ENCODE data around the gene IL17D. TPM values are rescaled to one million over a fixed set of nuclear protein-coding genes. Genes with fewer than 3 reads are reported as not detected.
"Not testable (repeated sequence)": the region's sequence is repeated elsewhere in the genome, so short reads cannot be mapped to it uniquely, and the experiment has no call there.

Gene IL17D, protein sequence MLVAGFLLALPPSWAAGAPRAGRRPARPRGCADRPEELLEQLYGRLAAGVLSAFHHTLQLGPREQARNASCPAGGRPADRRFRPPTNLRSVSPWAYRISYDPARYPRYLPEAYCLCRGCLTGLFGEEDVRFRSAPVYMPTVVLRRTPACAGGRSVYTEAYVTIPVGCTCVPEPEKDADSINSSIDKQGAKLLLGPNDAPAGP
- 0.15 TPM in 1 of 2 replicates, not detected in the other for total RNA-seq (2014; rRNA removed; shearing (Covaris generic))

DNA sequence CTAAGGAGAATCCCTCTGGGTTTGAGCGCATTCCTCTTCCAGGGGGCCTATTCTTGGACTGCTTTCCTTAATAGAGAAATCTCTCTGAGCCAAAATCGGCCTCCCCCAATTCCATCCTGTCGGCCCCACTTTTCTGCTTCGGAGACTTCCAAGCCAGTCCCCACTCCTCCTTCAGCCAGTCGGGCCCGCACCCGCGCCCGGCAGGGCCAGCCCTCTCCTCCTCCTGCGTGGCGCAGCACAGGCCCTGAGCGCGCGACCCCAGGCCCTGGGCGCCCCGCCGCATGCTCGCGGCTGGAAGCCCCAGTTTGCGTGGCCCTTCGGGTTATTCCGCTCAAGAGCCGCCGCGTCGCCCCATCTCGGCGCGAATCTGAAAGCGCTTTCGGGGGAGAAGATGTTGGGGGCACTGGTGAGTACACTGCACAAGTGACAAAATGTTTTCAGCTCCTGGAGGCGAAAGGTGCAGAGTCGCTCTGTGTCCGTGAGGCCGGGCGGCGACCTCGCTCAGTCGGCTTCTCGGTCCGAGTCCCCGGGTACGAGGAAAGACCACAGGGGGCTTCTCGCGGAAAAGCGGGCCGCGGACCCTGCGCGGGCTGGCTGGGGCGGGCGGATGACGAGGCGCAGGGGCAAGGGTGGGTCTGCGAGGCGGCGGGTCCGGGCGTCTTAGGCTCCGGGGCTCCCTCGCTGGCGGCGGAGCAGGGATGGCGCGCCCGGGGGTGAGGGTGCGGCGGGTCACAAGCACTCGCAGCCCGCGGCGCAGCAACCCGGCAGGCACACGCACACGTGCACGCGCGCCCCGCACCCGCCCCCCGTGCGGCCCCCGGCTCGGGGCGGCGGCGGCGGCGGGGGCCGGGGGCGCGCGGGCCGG, at the start of gene IL17D:
Gene IL17D, plus strand, starts transcription at position 785 of the 865 bp plus-strand sequence. CDS start 303 bp downstream, outside the sequence.
- no peaks in the 10 kb centered on the region for H3K36me3 ChIP-seq (replicated peaks; ENCODE audit: control insufficient read depth, insufficient read depth, low read length)
- H3K4me3 ChIP-seq (ENCODE audit: insufficient read depth, low read depth, low read length), result peak within 1 kb of the TSS; percentile 56
- peak; percentile 85 for DNase-seq
- peaks cover 36% of the 10 kb centered on the region for H3K27me3 ChIP-seq (ENCODE audit: control insufficient read depth, insufficient read depth, low read length)

DNA sequence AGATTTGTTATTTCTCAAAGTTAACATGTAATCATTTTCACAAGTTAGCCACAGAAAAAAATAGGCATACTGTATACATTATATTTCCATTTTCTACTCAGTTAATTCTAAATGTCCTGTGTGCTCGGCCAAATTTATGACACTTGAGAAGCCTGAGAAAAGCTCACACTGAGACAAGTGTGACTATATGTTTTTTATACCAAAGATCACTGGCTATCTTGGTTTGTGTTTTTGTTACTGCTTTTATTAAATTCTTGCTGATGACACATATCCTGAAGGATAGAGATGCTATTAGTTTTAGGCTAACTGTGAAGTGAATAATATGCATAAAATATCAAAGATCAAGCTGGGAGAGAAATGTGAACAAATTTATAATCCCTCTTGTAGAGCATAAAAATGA, 49.3 kb upstream of the IL17D start:
- H3K27me3 ChIP-seq (ENCODE audit: control insufficient read depth, insufficient read depth, low read length), result no peaks in the 10 kb centered on the region
- DNase-seq, result no peak
- H3K4me3 ChIP-seq (ENCODE audit: insufficient read depth, low read depth, low read length), result no peak overlapping the region
- H3K36me3 ChIP-seq (replicated peaks; ENCODE audit: control insufficient read depth, insufficient read depth, low read length), result no peaks in the 10 kb centered on the region

DNA sequence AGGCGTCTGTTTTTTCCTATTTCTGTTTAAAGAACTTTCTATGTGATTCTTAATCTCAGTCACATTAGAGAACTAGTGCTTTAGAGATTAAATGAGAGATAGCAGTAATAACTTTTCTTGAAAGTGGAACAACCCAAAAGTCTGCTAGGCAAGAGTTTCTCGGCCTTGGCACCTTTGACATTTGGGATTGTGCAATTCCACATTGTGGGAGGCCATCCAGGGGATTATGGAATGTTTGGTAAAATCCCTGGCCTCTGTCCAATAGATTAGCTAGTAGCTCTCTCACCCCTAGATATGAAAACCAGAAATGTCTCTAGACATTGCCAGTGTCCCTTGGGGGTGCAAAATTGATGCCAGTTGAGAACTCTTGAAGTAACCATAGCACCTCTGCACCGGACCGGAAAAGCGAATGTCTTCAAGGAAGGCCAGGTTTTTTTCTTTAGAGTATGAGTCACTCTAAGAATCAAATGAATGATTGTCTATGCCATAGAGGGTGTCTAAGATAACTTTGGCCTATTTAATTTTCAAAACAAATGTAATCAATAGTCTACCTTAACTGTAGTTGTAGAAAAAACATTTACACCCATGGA, 45.0 kb upstream of the IL17D start:
- DNase-seq, result no peak
- H3K4me3 ChIP-seq (ENCODE audit: insufficient read depth, low read depth, low read length), result no peak overlapping the region
- H3K27me3 ChIP-seq (ENCODE audit: control insufficient read depth, insufficient read depth, low read length), result no peaks in the 10 kb centered on the region
- H3K36me3 ChIP-seq (replicated peaks; ENCODE audit: control insufficient read depth, insufficient read depth, low read length), result no peaks in the 10 kb centered on the region

DNA sequence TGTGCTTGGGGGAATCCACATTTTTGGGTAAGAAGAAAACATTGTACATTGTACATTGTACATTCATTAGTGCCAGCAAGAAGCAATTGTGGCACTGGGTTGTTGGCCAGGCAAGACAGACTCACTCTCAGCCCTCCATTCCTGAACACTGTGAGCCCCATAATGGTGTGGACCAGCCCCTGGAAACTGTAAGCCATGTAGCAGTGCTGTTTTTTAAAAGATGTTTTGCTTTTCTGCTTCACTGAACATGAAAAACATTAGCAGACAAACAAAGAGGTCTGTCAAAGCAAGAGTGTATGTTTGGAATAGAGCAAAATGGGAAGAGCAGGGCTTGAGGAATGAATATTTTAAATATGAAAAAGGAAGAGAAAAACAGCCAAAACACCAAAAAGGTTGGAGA, 39.1 kb upstream of the IL17D start:
- H3K4me3 ChIP-seq (ENCODE audit: insufficient read depth, low read depth, low read length), result no peak overlapping the region
- no peaks in the 10 kb centered on the region for H3K27me3 ChIP-seq (ENCODE audit: control insufficient read depth, insufficient read depth, low read length)
- no peak for DNase-seq
- H3K36me3 ChIP-seq (replicated peaks; ENCODE audit: control insufficient read depth, insufficient read depth, low read length), result no peaks in the 10 kb centered on the region

DNA sequence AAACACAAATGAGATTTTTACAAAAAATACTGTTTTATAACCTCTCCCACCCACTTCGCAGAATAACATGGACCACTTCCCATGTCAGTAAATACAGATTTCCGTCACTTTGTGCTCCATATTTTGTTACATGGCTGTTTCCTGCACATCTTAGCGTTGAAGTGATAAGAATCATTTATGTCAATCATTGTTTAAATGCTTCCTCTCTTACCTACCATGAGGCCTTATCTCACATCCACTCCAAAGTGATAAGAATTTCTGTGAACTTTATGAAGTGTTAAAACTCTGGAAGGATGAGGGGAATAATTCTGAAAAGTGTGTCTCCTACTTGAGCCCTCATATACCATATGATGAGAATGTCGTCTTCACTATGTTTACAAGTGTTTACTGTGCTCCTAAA, 36.6 kb upstream of the IL17D start:
- Histone ChIP-seq H3K27me3 (ENCODE audit: control insufficient read depth, insufficient read depth, low read length) (no peaks in the 10 kb centered on the region), H3K4me3 (ENCODE audit: insufficient read depth, low read depth, low read length) (no peak overlapping the region), H3K36me3 (replicated peaks; ENCODE audit: control insufficient read depth, insufficient read depth, low read length) (no peaks in the 10 kb centered on the region)
- DNase-seq, result no peak

DNA sequence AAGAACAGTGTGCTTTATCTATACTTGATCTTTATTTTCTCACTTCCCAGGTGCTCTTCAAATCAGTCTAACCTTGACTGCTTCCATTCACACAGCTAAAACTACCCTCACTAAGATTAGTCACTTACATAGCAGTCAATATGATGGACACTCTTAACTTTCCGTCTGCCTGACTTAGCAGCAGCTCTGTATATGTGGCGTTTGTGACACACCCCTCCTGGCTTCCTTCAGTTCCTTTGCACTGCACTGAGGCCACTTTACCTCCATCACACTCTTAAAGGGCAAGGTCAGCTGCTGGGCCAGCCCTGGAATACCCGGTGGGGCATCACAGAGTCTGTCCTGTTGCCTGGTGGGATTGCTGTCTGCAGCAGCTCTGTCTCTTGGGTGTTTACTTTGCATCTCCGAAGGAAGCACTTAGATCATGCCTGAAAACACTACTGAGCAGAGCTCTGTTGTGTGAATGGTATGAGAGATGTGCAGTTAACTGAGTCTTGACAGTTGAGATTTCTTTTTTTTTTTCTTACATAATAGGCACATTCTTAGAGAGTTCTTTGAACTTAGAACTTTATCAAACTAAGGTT, 35.6 kb upstream of the IL17D start:
- DNase-seq, result no peak
- H3K36me3 ChIP-seq (replicated peaks; ENCODE audit: control insufficient read depth, insufficient read depth, low read length), result no peaks in the 10 kb centered on the region
- H3K4me3 ChIP-seq (ENCODE audit: insufficient read depth, low read depth, low read length), result no peak overlapping the region
- no peaks in the 10 kb centered on the region for H3K27me3 ChIP-seq (ENCODE audit: control insufficient read depth, insufficient read depth, low read length)

DNA sequence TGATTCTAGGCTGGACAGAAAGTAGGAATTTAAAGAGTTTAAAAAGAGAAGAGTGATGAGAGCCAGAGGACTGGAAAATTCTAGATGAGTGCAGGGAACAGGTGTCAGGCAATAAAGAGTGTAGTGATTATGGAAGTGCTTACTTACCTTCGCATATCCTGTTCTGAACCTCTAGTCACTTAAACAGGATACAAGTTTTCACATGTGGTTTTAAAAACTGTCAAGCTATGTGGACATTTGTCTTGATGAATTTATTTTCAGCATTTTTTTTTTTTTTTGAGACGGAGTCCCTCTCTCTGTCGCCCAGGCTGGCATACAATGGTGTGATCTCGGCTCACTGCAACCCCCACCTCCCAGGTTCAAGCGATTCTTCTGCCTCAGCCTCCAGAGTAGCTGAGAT, 34.3 kb upstream of the IL17D start:
- no peak overlapping the region for H3K4me3 ChIP-seq (ENCODE audit: insufficient read depth, low read depth, low read length)
- no peaks in the 10 kb centered on the region for H3K27me3 ChIP-seq (ENCODE audit: control insufficient read depth, insufficient read depth, low read length)
- H3K36me3 ChIP-seq (replicated peaks; ENCODE audit: control insufficient read depth, insufficient read depth, low read length), result no peaks in the 10 kb centered on the region
- DNase-seq, result no peak

DNA sequence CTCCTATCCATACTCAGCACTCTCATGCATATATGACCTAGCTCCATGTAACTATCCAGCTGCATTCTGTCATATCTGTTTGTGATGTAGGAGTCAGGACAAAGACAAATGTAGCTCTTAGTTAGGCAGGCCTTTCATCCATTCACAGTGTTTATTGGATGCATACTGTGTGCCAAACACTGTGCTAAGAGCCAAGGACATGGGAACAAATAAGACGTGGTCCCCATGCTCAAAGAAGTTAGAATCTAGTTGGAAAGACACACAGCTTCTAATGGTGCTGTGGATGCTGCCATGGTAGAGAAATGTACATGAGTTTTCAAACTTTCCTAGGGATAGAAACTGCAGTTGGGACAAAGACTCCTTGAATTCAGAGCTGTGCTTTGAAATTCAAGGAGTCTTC, 31.7 kb upstream of the IL17D start:
- no peak for DNase-seq
- Histone ChIP-seq H3K27me3 (ENCODE audit: control insufficient read depth, insufficient read depth, low read length) (no peaks in the 10 kb centered on the region), H3K36me3 (replicated peaks; ENCODE audit: control insufficient read depth, insufficient read depth, low read length) (no peaks in the 10 kb centered on the region), H3K4me3 (ENCODE audit: insufficient read depth, low read depth, low read length) (no peak overlapping the region)

DNA sequence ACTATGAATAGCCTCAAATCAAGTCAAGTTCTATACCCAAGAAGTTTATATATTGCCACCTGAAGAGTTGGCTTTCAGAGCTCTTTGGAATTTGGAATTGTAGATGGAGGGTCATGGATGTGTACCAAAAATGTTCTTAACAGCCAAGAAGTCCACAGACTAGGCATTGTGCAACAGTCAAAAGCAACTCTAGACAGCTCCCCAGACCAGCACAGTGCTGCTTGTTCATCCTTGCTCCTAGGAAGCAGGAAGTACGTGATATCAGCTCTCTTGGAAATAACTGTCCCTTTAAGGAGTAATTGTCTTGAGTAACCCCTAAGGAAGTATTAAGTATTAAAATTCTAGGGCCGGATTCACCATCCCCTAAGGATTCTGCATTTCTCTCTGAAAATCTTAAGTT, 30.7 kb upstream of the IL17D start:
- Histone ChIP-seq H3K36me3 (replicated peaks; ENCODE audit: control insufficient read depth, insufficient read depth, low read length) (no peaks in the 10 kb centered on the region), H3K4me3 (ENCODE audit: insufficient read depth, low read depth, low read length) (no peak overlapping the region), H3K27me3 (ENCODE audit: control insufficient read depth, insufficient read depth, low read length) (no peaks in the 10 kb centered on the region)
- no peak for DNase-seq

DNA sequence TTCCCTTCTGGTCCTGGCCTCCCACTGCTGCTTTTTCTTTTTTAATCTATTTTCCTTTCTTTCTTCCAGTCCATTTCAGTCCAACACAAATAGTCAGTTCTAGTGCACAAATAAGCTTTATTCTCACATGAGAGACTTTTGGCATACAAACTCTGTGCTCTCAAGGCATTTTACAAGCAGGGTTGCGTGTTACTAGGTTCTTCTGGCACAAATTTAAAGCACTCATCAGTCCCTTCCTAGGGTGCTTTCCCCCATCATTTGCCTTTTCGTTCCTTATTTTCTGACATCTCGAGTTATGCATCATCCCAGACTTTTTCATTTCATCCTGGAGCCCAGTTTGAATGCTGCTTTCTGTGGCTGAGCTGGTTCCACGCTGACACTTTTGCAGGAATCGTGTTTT, 29.8 kb upstream of the IL17D start:
- H3K27me3 ChIP-seq (ENCODE audit: control insufficient read depth, insufficient read depth, low read length), result no peaks in the 10 kb centered on the region
- H3K36me3 ChIP-seq (replicated peaks; ENCODE audit: control insufficient read depth, insufficient read depth, low read length), result no peaks in the 10 kb centered on the region
- DNase-seq, result no peak
- H3K4me3 ChIP-seq (ENCODE audit: insufficient read depth, low read depth, low read length), result no peak overlapping the region

DNA sequence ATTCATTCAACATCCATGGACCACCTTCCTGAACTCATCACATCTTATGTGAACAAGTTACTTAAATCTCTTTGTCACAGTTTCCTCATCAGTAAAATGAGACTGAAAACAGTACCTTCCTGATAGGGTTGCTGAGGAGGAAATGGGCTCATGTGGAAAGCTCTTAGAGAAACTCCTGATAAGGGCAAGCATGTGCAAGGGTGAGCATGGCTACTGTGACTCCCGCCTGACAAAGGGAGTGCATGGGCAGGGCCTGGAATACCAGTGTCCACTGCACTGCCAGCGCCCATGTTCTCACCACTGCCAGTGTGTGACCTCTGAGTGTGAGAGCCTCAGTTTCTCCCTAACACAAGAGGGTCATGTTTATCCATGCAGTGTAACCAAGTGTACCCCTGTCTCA, 27.3 kb upstream of the IL17D start:
- Histone ChIP-seq H3K27me3 (ENCODE audit: control insufficient read depth, insufficient read depth, low read length) (no peaks in the 10 kb centered on the region), H3K4me3 (ENCODE audit: insufficient read depth, low read depth, low read length) (no peak overlapping the region), H3K36me3 (replicated peaks; ENCODE audit: control insufficient read depth, insufficient read depth, low read length) (no peaks in the 10 kb centered on the region)
- no peak for DNase-seq

DNA sequence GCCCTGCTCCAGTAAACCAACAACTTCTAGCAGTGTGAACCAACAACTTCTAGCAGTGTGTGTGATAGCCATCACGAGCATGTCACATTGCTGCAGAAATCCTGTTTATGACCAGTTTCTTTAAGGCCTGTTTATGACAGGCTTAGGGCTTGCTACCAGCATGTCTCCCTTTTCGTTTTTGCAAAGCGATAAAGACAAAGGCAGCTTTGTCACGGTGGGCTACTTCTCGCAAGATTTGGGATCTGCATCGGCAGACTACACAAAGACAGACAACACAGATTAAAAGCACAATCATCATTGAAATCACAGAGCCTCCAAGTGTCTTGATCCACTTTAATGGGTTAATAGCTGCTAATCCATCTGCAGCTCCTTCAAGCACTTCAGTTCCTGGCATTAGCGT, 24.9 kb upstream of the IL17D start:
- not testable (repeated sequence) for H3K4me3 ChIP-seq (ENCODE audit: insufficient read depth, low read depth, low read length); DNase-seq

DNA sequence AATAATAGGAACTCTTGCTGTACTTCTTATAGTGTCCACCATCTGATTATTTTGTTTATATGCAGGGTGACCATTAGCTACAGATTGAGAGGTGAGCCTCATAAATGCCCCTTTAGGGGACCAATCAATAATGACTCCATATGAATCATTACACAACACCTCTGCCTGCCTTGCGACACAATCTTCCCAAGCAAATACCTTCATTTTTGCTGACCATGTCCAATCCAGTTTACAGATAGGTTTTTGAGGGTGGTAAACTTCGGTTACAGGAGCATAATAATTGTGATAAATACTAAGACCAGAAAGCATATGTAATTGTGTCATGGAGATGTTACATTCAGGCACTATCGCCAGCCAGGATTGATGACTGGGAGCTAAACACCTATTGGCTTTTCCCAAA, 23.6 kb upstream of the IL17D start:
- Histone ChIP-seq H3K27me3 (ENCODE audit: control insufficient read depth, insufficient read depth, low read length) (no peaks in the 10 kb centered on the region), H3K4me3 (ENCODE audit: insufficient read depth, low read depth, low read length) (no peak overlapping the region), H3K36me3 (replicated peaks; ENCODE audit: control insufficient read depth, insufficient read depth, low read length) (no peaks in the 10 kb centered on the region)
- no peak for DNase-seq

More for the DNA sequence above, 24.9 kb upstream of the IL17D start:
- not testable (repeated sequence) for H3K36me3 ChIP-seq (replicated peaks; ENCODE audit: control insufficient read depth, insufficient read depth, low read length); H3K27me3 ChIP-seq (ENCODE audit: control insufficient read depth, insufficient read depth, low read length)

DNA sequence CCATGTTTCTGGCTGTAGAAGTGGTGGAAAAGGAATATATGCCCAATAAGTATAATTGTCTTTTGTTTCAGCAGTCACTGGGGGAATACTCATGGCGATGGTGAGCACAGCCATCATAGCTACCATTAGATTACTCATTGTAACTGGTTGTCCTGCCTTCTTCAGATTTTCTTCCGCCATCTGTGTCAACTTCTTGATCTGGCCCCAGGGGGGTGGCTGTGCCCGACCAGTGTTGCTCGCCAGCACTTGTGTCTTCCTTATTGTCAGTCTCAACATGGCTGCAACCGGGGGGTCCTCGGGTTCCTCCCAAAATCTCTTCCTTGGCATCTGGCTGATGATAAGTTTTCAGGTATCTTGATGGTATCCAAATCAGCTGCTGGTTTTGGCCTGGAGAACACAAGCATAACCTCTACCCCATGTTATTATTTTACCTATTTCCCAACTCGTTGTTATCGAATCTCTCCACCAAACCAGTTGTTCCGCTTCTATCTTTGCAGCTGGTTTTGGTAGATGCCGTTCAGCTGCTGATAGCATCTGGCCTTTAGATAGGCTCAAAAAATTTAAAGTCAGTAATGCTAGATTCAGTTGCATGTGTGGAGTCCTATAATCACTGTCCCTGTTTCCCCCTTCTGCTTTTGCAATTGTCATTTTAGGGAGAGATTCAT, 23.0 kb upstream of the IL17D start:
- H3K36me3 ChIP-seq (replicated peaks; ENCODE audit: control insufficient read depth, insufficient read depth, low read length), result no peaks in the 10 kb centered on the region
- H3K27me3 ChIP-seq (ENCODE audit: control insufficient read depth, insufficient read depth, low read length), result no peaks in the 10 kb centered on the region
- no peak for DNase-seq
- H3K4me3 ChIP-seq (ENCODE audit: insufficient read depth, low read depth, low read length), result no peak overlapping the region
